ENCODE data around the gene METTL22.

DNA sequence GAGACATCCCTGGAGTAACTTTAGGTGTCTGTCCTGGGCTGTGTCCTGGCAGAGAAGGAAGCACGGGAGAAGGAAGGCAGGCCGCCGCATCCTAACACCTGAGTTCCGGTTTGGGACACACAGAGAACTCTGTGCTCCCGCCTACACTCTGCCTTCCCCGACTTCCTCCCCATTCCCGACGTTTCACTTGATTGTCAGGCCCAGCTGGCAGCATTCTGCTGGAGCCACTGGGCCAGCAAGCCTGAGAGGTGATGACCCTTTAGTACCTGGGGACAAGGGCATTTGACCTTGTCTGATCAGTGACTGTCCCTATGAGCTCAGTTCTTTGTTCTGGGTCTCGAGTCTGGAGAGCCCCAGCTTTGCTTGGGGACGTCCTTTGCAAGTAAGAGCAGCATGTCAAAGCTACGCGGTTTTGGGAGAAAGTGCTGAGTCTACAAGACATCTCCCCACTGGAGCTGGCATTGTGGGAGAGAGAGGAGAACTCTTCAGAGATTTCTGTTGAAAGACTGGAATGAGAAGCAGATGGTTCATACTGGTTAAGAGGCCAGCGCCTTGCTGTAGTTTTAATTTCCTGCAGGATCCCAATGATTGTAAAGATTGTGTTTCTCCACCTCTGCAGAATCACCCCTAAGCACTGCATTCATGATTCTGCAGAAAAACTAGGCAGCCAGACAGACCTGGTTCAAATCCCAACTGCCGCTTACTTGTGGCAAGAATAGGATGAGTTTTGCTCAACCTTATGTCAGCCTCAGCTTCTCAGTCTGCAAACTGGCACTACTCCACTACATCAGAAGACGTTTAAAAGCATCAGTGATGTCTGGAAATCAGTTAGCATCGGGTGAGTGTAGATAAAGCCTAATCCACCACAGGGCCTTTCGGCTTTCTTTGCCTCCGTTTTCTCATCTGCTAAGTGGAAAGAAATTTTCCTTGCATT, 73.6 kb downstream of the METTL22 start:
- TF ChIP-seq, protein P1, sequence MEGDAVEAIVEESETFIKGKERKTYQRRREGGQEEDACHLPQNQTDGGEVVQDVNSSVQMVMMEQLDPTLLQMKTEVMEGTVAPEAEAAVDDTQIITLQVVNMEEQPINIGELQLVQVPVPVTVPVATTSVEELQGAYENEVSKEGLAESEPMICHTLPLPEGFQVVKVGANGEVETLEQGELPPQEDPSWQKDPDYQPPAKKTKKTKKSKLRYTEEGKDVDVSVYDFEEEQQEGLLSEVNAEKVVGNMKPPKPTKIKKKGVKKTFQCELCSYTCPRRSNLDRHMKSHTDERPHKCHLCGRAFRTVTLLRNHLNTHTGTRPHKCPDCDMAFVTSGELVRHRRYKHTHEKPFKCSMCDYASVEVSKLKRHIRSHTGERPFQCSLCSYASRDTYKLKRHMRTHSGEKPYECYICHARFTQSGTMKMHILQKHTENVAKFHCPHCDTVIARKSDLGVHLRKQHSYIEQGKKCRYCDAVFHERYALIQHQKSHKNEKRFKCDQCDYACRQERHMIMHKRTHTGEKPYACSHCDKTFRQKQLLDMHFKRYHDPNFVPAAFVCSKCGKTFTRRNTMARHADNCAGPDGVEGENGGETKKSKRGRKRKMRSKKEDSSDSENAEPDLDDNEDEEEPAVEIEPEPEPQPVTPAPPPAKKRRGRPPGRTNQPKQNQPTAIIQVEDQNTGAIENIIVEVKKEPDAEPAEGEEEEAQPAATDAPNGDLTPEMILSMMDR (IDR thresholded peaks at IDR 0.05), result no peak
- no peak for TF ChIP-seq EZH2phosphoT487 (IDR thresholded peaks at IDR 0.05)
